T-helper 1 cell (primary cell): ENCODE measurements around the gene THADA.

ENCODE experiments used
- DNase-seq, 5 donors: peaks; one replicate each; pipeline ENCODE4 v3.0.0-alpha.2; 2012 to 2020

THADA gene

GRCh38 chr2:43438342-43438741 lies 157.5 kb downstream of the THADA start:
- no peak for DNase-seq

GRCh38 chr2:43437363-43437762 lies 158.5 kb downstream of the THADA start:
- DNase-seq, result no peak

- no peak for DNase-seq
These were observed 159.4 kb downstream of the THADA start for GRCh38 chr2:43436431-43436830.

DNA sequence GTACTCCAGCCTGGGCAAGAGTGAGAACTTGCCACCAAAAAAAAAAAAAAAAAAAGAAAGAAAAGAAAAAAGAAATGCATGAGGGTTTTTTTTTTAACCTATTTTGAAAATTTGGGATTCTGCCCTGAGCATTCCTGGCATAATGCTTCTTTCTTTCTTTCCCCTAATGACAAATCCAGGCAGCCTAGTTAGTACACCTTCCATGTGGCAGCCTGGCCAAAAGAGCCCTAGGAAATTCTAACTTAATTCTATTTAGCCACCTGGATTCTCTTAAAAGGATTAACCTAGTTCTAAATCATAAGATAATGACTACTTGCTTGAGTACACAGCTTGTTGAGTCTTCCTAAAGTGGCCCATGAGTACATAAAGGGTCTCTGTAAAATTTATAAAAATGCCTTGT lies 160.1 kb downstream of the THADA start:
- no peak for DNase-seq

DNA sequence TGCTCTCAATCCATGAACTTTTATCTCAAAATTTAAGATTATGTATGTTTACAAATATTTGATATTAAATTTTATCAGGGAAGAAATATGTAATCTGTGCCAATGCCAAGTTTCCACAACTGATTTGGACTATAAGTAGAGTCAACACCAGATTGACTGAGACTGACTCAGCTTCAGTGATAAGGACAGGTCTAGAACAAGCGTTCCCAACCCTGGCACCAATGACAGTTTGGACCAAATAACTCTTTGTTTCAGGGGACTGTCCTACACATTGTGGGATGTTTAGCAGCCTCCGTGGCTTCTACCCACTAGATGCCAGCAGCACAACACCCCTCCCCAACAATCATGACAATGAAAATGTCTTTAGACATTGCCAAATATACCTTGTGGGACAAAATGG lies 165.3 kb downstream of the THADA start:
- no peak for DNase-seq

DNA sequence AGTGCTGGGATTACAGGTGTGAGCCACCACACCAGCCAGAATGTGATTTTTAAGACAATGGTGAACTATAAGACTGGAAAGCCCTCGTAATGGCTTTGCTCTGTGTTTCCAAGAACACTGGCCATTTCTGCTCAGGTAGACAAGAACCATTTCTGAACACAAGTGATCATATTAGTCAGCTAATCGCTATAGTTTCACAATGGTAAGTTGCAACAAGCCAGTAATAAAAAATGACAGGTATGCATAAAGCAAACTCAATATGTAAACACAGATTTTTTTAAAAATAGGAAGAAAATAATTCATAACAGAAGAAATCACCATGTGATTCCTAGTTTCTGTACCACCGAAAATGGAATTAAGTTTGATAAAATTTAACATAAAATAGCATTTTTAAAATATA lies 166.5 kb downstream of the THADA start:
- DNase-seq, result no peak

DNA sequence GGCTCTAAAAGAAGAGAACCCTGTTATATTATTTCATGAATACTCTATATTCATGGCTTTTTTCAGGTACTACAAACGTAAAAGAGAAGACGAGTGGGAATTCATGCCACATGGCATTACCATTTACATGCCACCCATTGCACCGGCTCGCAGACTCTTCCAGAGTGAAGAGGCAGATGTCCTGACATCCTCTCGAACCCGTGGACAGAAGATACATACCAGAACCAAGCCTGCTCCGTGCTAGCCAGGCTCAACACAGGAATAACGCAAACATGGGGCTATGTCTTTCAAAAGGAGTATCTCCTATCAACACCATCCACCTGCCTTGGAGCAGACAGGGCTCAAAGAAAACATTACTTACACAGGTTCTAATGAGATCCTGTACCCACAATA lies 168.8 kb downstream of the THADA start:
- peak in 1 of 5 donors; percentile 10 for DNase-seq

- peak in 3 of 5 donors; percentile 17 to 97 (median 29) for DNase-seq
These were observed 169.4 kb downstream of the THADA start for GRCh38 chr2:43426305-43427031.

- peak in 1 of 5 donors; percentile 74 for DNase-seq
These were observed 170.2 kb downstream of the THADA start for GRCh38 chr2:43425659-43426058.

GRCh38 chr2:43424262-43425207 lies 171.3 kb downstream of the THADA start:
- DNase-seq, result peak in 1 of 5 donors; percentile 43

DNA sequence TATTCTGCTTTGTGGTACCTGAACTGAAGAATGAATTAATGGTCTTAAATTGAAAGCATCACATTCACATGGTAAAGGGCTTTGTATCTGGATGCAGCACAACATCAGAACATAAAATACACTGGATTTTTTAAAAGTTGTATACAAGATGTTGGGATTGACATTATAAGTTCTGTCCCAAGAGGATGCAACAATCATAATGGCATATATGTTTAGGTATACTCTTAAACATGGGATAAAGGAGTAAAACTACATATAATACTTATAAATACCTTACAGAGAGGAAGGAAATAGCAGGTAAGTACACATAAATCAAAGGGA lies 171.9 kb downstream of the THADA start:
- DNase-seq, result no peak

DNA sequence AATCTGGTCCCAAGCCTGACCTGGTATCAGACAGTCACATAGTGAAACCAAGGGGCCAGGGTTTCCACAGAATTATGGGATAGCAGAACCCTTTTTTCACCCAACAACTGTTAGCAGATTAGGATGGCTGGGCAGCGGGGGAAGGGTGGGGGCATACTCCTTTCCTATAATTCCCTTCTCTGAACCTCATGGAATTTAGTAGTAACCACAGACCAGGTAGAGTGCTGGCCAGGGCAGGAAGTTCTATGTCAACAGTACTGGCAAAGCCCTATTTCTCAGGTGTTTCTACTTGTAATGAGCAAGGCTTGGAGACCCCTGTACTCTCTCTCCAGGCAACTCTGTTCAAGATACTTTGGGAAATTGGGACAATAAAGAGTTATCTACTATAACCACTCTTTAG lies 174.6 kb downstream of the THADA start:
- DNase-seq, result no peak

DNA sequence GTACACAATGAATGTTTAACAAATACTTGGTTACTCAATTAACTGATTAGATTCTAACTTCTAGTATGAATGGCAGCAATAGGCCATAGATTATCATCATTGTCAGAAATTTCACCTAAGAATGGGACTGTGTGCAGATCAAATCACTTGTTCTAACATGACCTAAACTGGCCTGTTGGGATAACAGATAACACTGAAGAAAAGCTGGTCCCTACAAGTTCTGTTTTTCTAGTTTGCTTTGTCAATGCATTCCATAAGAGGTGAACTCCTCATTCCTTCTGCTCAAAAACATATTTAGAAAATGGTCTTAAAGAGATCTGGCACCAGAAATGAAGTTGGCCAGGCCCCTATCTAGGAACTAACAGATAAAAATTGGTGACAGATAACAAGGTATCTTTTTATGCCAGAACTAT lies 175.4 kb downstream of the THADA start:
- DNase-seq, result no peak

GRCh38 chr2:43419876-43420275 lies 176.0 kb downstream of the THADA start:
- DNase-seq, result no peak

DNA sequence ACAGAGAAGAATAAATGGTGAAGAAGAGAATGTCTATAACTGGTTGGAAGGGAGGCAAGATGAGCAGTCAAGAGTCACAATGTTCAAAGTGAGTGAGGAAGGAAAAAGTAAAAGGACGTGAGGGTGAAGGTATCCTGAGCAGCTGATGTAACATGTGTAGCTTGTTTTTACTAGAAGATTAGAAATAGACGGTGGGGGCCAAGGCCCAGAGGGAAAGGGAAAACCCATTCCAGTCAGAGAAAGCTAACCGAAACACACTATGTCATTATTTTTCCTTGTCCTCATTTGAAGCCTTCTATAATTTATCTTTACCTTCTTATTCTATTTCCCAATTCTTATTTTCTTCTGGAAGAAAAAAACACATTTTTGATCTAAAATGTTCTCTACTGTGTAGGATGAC lies 176.6 kb downstream of the THADA start:
- no peak for DNase-seq

DNA sequence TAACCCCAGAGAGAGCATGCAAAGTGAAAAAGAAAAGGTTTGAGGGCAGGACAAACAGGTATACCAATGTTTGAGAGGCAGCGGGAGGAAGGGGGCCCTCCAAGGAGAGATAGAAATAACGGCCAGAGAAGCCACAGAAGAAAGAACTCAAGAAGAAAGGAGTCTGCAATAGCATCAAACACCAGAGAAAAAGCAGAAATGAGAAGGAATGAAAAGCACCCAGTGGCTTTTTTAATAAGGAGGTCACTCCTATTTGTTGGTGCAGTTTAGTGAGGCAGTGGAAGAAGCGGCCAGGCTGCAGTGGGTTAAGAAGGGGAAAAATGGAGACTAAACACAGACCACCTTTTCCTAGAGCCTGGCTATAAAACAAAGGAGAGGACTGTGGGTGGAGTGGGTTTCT lies 177.2 kb downstream of the THADA start:
- no peak for DNase-seq

DNA sequence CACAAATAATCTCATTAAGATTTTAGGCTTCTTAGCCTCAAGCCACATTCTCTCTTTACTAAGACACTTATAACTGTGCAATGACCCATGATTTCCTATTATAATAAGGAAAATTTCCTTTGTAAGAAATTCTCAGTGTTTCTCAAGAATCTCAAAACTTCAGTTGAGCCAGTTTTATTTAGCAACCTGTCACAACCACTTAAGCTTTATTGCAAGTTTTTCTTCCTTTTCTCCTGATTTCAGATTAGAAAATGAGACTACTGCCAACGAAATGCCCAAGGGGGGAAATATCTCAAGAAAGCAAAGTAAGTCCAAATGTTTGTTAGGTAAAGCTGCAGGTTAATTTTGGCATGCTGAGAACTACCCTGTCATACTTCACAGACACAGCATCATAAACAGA lies 178.5 kb downstream of the THADA start:
- no peak for DNase-seq

DNA sequence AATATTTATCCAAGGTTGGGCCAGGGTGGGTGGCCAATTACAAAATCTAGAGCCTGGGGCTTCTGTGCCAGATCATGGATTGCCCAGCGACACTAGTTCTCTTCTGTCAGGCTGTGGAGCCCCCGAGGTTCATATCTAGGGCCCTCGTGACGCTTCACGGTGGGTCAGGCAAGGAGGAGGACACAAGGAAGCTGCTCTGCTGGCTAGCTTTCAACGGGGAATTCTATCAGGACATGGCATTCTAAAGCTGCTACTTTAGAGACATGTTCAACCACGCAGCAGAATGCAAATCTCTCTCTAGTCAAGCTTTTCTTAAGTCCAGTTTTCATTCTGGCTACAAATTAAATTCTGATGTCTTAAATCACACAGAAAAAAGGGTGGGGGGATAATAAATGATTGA lies 180.2 kb downstream of the THADA start:
- DNase-seq, result no peak

DNA sequence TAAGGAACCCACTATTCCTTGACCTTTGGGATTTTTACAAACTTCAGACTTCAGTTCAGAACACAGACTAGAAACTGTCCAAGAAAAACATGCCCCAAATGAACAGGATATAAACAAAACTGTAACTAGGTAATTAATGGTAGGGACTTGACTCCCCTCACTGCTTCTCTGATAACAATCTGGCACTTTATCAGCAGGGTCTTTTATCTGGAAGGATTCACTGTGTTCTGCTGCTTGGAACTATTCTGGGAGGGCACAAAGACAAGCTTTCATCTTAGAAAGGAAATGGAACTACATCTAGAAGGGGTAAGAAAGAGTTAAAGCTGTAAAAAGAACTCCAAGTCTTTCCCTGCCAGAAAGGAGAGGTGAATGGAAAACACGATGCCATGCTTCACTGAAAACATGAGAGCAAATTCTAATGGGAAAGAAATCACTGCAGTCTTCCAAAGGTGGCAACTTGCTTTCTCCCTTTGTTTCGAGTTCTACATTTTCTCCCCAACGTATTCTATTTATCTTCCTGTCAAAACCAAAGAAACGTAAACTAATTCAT lies 181.2 kb downstream of the THADA start:
- no peak for DNase-seq

GRCh38 chr2:43414033-43414432 lies 181.8 kb downstream of the THADA start:
- DNase-seq, result no peak

GRCh38 chr2:43412114-43412753 lies 183.6 kb downstream of the THADA start:
- no peak for DNase-seq

DNA sequence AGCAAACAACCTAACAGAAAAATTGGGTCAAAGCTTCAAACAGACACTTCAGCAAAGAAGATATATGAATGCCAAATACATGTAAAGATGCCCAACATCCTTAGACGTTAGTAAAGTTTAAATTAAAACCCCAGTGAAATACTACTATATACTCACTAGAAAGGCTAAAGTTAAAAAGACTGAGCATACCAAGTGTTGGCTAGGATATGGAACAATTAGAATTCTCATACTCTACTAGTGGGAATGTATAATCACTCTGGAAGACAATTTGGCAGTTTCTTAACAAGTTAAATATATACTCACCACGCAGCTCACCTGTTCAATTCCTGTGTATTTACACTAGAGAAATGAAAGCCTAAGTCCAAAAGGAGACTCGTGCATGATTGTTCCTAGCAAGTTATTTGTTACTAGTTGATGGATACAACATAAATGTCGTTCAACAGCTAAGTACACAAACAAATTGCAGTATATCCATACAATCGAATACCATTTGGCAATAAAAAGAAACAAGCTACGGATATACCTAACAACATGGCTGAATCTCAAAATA lies 185.7 kb downstream of the THADA start:
- no peak for DNase-seq
